Measurements from ENCODE around the gene WTAP. TPM values are rescaled to one million over a fixed set of nuclear protein-coding genes. Genes with fewer than 3 reads are reported as not detected.
A peak's percentile ranks its signal among the peaks of the same experiment; 100 is the strongest.

Gene WTAP
- total RNA-seq, 2 experiments from 2014 or later: 211 to 227 TPM

- CTCF ChIA-PET: interaction anchor here (1.2 kb wide), 1 partner anchor 11 kb away, joined by 4 read pairs; no protein-coding TSS in a partner anchor
- no peaks in the 10 kb centered on the region for H3K27me3 ChIP-seq (ENCODE audit: control insufficient read depth in 1 of 2, insufficient read depth in 2 of 2, low read length in 2 of 2)
- peaks cover 34% of the 10 kb centered on the region for H3K36me3 ChIP-seq (ENCODE audit: insufficient read depth, low read length)
- H3K4me3 ChIP-seq (ENCODE audit: low read length): peak overlapping the region; percentile 100
- H3K9me3 ChIP-seq (ENCODE audit: control insufficient read depth in 1 of 2, insufficient read depth in 1 of 2, low read length in 2 of 2): no peaks in the 10 kb centered on the region
- peak overlapping the region; percentile 94 to 99 for H3K27ac ChIP-seq (ENCODE audit: low read depth in 1 of 2, low read length in 2 of 2)
- POLR2A ChIA-PET: interaction anchor here (1.4 to 7.8 kb wide), 3 partner anchors 15 to 42 kb away, joined by 3 to 148 read pairs (median 6); partner anchors contain the start of gene WTAP
- H3K4me3 Mint-ChIP-seq: peak overlapping the region; percentile 98
- ATAC-seq (ENCODE audit: poor library complexity): no peak
- no peak for TF ChIP-seq CTCF (IDR thresholded peaks at IDR 0.05)
- peak in 7 of 14 experiments; percentile 6 to 80 (median 26) for DNase-seq
- no peaks in the 10 kb centered on the region for H3K9me3 Mint-ChIP-seq
- no peaks in the 10 kb centered on the region for H3K27me3 Mint-ChIP-seq
- peak overlapping the region; percentile 97 for H3K27ac Mint-ChIP-seq
- H3K36me3 Mint-ChIP-seq (ENCODE audit: low read depth): peaks cover 64% of the 10 kb centered on the region
- H3K4me1 ChIP-seq (ENCODE audit: insufficient read depth, low read length): peaks cover 21% of the 10 kb centered on the region
- peaks cover 32% of the 10 kb centered on the region for H3K4me1 Mint-ChIP-seq (ENCODE audit: low read depth)
- intact Hi-C loops (cut with DNase I, micrococcal nuclease): loop anchor here (1.0 to 2.0 kb wide), 4 partner anchors 26 to 70 kb away; partner anchors contain the start of genes MRPL18 (in 1 of the 2), SOD2 (in 1 of the 2) and WTAP (in 1 of the 2)
Measured at GRCh38 chr6:159762681-159763293, 35.5 kb downstream of the WTAP start.

- no peaks in the 10 kb centered on the region for H3K9me3 ChIP-seq (ENCODE audit: control insufficient read depth in 1 of 2, insufficient read depth in 1 of 2, low read length in 2 of 2)
- ATAC-seq (ENCODE audit: poor library complexity) (no peak), DNase-seq (no peak)
- Mint-ChIP-seq H3K4me1 (ENCODE audit: low read depth) (peaks cover 10% of the 10 kb centered on the region), H3K9me3 (no peaks in the 10 kb centered on the region), H3K36me3 (ENCODE audit: low read depth) (peaks cover 82% of the 10 kb centered on the region), H3K27me3 (no peaks in the 10 kb centered on the region), H3K4me3 (no peak overlapping the region), H3K27ac (no peak overlapping the region)
- peaks cover 12% of the 10 kb centered on the region for H3K4me1 ChIP-seq (ENCODE audit: insufficient read depth, low read length)
- TF ChIP-seq CTCF (IDR thresholded peaks at IDR 0.05): no peak
- CTCF ChIA-PET: no interaction called here
- no peak overlapping the region for H3K27ac ChIP-seq (ENCODE audit: low read depth in 1 of 2, low read length in 2 of 2)
- intact Hi-C loops (cut with DNase I, micrococcal nuclease): no loop called here
- H3K4me3 ChIP-seq (ENCODE audit: low read length): no peak overlapping the region
- no peaks in the 10 kb centered on the region for H3K27me3 ChIP-seq (ENCODE audit: control insufficient read depth in 1 of 2, insufficient read depth in 2 of 2, low read length in 2 of 2)
- POLR2A ChIA-PET: no interaction called here
- peaks cover 48% of the 10 kb centered on the region for H3K36me3 ChIP-seq (ENCODE audit: insufficient read depth, low read length)
Measured at GRCh38 chr6:159766906-159767305, 39.6 kb downstream of the WTAP start.

DNA sequence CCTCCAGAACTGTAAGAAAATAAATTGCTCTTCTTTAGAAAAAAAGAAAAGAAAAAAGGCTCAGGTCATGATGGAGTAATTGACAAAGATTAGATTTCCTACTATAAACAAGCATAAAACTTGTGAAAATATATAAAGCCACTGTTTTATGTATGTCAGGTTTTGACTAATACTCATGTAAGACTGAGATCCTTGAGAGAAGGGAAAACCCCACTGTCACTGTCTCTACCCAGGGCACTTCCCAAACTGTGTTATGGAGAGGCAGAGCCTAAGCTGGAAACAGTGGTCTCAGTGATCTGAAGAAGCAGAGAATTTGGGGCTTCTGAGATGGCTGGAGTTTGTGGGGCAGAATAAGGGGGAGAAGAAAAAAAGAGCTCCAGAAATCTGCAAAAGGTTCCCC, 42.2 kb downstream of the WTAP start:
- Histone ChIP-seq H3K36me3 (ENCODE audit: insufficient read depth, low read length) (peaks cover 43% of the 10 kb centered on the region), H3K27ac (ENCODE audit: low read depth in 1 of 2, low read length in 2 of 2) (no peak overlapping the region), H3K4me1 (ENCODE audit: insufficient read depth, low read length) (no peaks in the 10 kb centered on the region), H3K27me3 (ENCODE audit: control insufficient read depth in 1 of 2, insufficient read depth in 2 of 2, low read length in 2 of 2) (no peaks in the 10 kb centered on the region), H3K9me3 (ENCODE audit: control insufficient read depth in 1 of 2, insufficient read depth in 1 of 2, low read length in 2 of 2) (no peaks in the 10 kb centered on the region), H3K4me3 (ENCODE audit: low read length) (no peak overlapping the region)
- H3K4me1 Mint-ChIP-seq (ENCODE audit: low read depth): no peaks in the 10 kb centered on the region
- DNase-seq (no peak), ATAC-seq (ENCODE audit: poor library complexity) (no peak)
- H3K36me3 Mint-ChIP-seq (ENCODE audit: low read depth): peaks cover 81% of the 10 kb centered on the region
- intact Hi-C loops (cut with DNase I, micrococcal nuclease): no loop called here
- ChIA-PET CTCF (interaction anchor here (0.7 to 1.3 kb wide), 2 partner anchors 12 to 79 kb away, joined by 3 read pairs; no protein-coding TSS in a partner anchor), POLR2A (interaction anchor here (1.3 to 1.8 kb wide), 3 partner anchors 8 to 37 kb away, joined by 3 to 6 read pairs (median 3); partner anchors contain the start of genes ACAT2, MRPL18 and TCP1)
- H3K9me3 Mint-ChIP-seq: no peaks in the 10 kb centered on the region
- no peak overlapping the region for H3K27ac Mint-ChIP-seq
- TF ChIP-seq CTCF (IDR thresholded peaks at IDR 0.05): no peak
- H3K27me3 Mint-ChIP-seq: no peaks in the 10 kb centered on the region
- no peak overlapping the region for H3K4me3 Mint-ChIP-seq

Measured in CD4-positive, alpha-beta T cell (primary cell).